Measurements from ENCODE around the gene TRIM74. TPM values are rescaled to one million over a fixed set of nuclear protein-coding genes. Genes with fewer than 3 reads are reported as not detected.

The TRIM74 gene
- total RNA-seq, 1 experiment from 2014 or later, result 0.26 TPM

GRCh38 chr7:72925546-72926120 is 43.6 kb downstream of the TRIM74 start:
- Histone ChIP-seq H3K14ac (ENCODE audit: insufficient read depth, low read length) (peak overlapping the region; percentile 91), H3K23me2 (ENCODE audit: insufficient read length, low read depth, low read length, poor library complexity, severe bottlenecking) (peaks cover 3% of the 10 kb centered on the region), H3K4me1 (ENCODE audit: insufficient read depth, low read length) (peaks cover 3% of the 10 kb centered on the region; the same call in 1 of the 2 replicates), H2AFZ (ENCODE audit: low read length) (no peak overlapping the region), H2BK120ac (ENCODE audit: low read depth, low read length, poor library complexity, severe bottlenecking) (no peak overlapping the region), H4K91ac (ENCODE audit: insufficient read length, low read depth, low read length) (no peak overlapping the region), H3K79me2 (ENCODE audit: insufficient read depth, low read length) (no peaks in the 10 kb centered on the region; the same call in 1 of the 2 replicates), H3K9ac (ENCODE audit: extremely low read depth, insufficient read length, low read length) (peak overlapping the region; percentile 91), H3K23ac (ENCODE audit: insufficient read length, low read depth, low read length) (no peak overlapping the region), H3K4me2 (ENCODE audit: insufficient read depth, insufficient read length, low read length) (peak overlapping the region; percentile 77), H2BK20ac (ENCODE audit: low read depth, low read length, poor library complexity, severe bottlenecking) (no peak overlapping the region), H2BK15ac (ENCODE audit: low read depth, low read length) (no peak overlapping the region), H3T11ph (ENCODE audit: low read length) (no peak overlapping the region), H3K56ac (ENCODE audit: insufficient read length, low read depth, low read length) (no peak overlapping the region), H3K4ac (ENCODE audit: low read depth, low read length) (no peak overlapping the region), H2BK5ac (ENCODE audit: insufficient read length, low read length) (no peak overlapping the region), H4K5ac (ENCODE audit: insufficient read length, low read depth, low read length) (no peak overlapping the region), H3K18ac (ENCODE audit: insufficient read length, low read depth, low read length) (no peak overlapping the region), H4K20me1 (ENCODE audit: control insufficient read depth, insufficient read depth, insufficient read length) (no peaks in the 10 kb centered on the region), H3K27ac (ENCODE audit: insufficient read length, low read depth, low read length) (no peak overlapping the region), H3K9me3 (ENCODE audit: control insufficient read depth, low read depth, low read length) (no peaks in the 10 kb centered on the region), H2BK12ac (ENCODE audit: insufficient read length, low read depth, low read length) (no peak overlapping the region), H4K8ac (replicated peaks; ENCODE audit: insufficient read length, low read depth, low read length) (no peak overlapping the region), H3K27me3 (ENCODE audit: insufficient read depth, low read length) (no peaks in the 10 kb centered on the region), H3K79me1 (ENCODE audit: insufficient read depth, low read depth, low read length, poor library complexity, severe bottlenecking) (no peaks in the 10 kb centered on the region), H2AK5ac (ENCODE audit: insufficient read length, low read length) (no peak overlapping the region)
- Mint-ChIP-seq H3K27me3 (ENCODE audit: low read depth) (no peaks in the 10 kb centered on the region), H3K27ac (peak overlapping the region; percentile 85 to 98 (median 95); a peak in 5 of 7 replicates), H3K36me3 (ENCODE audit: insufficient read depth in 1 of 3, low read depth in 3 of 3) (peaks cover 27 to 48% (median 44%) of the 10 kb centered on the region in 3 experiments; a peak in 6 of 7 replicates), H3K4me3 (peak overlapping the region; percentile 99), H3K9me3 (no peaks in the 10 kb centered on the region; a peak in 1 of 5 replicates), H3K4me1 (peaks cover 7 to 11% of the 10 kb centered on the region in 2 experiments; a peak in 3 of 4 replicates)
- WGBS (ENCODE audit: extremely low coverage, insufficient read length, low lambda C conversion rate), result no CpG with 5 or more reads among the region's 35 CpGs
- DNase-seq, result no peak
- TF ChIP-seq, protein P1, sequence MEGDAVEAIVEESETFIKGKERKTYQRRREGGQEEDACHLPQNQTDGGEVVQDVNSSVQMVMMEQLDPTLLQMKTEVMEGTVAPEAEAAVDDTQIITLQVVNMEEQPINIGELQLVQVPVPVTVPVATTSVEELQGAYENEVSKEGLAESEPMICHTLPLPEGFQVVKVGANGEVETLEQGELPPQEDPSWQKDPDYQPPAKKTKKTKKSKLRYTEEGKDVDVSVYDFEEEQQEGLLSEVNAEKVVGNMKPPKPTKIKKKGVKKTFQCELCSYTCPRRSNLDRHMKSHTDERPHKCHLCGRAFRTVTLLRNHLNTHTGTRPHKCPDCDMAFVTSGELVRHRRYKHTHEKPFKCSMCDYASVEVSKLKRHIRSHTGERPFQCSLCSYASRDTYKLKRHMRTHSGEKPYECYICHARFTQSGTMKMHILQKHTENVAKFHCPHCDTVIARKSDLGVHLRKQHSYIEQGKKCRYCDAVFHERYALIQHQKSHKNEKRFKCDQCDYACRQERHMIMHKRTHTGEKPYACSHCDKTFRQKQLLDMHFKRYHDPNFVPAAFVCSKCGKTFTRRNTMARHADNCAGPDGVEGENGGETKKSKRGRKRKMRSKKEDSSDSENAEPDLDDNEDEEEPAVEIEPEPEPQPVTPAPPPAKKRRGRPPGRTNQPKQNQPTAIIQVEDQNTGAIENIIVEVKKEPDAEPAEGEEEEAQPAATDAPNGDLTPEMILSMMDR (conservative IDR thresholded peaks at IDR 0.05), result no peak

Measured in H9 (cell line).